Activated CD4-positive, alpha-beta T cell treated with anti-CD3 and anti-CD28 coated beads, Interleukin-2, amount 50 U/mL, for 16 hours (primary cell): Measurements from ENCODE around the gene CCDC88A.
"Not testable (repeated sequence)": the region's sequence is repeated elsewhere in the genome, so short reads cannot be mapped to it uniquely, and the experiment has no call there.

Source experiments
- DNase-seq: peaks from one replicate; pipeline ENCODE4 v3.0.0-alpha.2; 2020

CCDC88A gene

GRCh38 chr2:55419679-55420438, at the start of gene CCDC88A:
Gene CCDC88A, minus strand, starts transcription at chr2:55419856. Its CDS starts 777 bp downstream, at chr2:55419079.
- peak; percentile 88 for DNase-seq

GRCh38 chr2:55461679-55462078, 42.0 kb upstream of the CCDC88A start:
- no peak for DNase-seq

GRCh38 chr2:55460562-55460961, 40.9 kb upstream of the CCDC88A start:
- DNase-seq: no peak

GRCh38 chr2:55459714-55460274, 40.1 kb upstream of the CCDC88A start:
- no peak for DNase-seq

- no peak for DNase-seq
Measured at GRCh38 chr2:55459279-55459678, 39.6 kb upstream of the CCDC88A start.

GRCh38 chr2:55454121-55454520, 34.5 kb upstream of the CCDC88A start:
- no peak for DNase-seq

- no peak for DNase-seq
Measured at GRCh38 chr2:55452879-55453278, 33.2 kb upstream of the CCDC88A start.

- no peak for DNase-seq
Measured at GRCh38 chr2:55451699-55452098, 32.0 kb upstream of the CCDC88A start.

GRCh38 chr2:55450014-55450413, 30.4 kb upstream of the CCDC88A start:
- DNase-seq: not testable (repeated sequence)

GRCh38 chr2:55442045-55442760, 22.5 kb upstream of the CCDC88A start:
- DNase-seq: not testable (repeated sequence)

- DNase-seq: no peak
Measured at GRCh38 chr2:55441280-55441892, 21.7 kb upstream of the CCDC88A start.

- no peak for DNase-seq
Measured at GRCh38 chr2:55439101-55439397, 19.4 kb upstream of the CCDC88A start.

GRCh38 chr2:55438391-55439100, 18.9 kb upstream of the CCDC88A start:
- no peak for DNase-seq

GRCh38 chr2:55437515-55438390, 18.1 kb upstream of the CCDC88A start:
- no peak for DNase-seq

- DNase-seq: peak; percentile 53
Measured at GRCh38 chr2:55431982-55432627, 12.4 kb upstream of the CCDC88A start.

GRCh38 chr2:55430211-55430975, 10.7 kb upstream of the CCDC88A start:
- DNase-seq: no peak

GRCh38 chr2:55428258-55428657, 8.6 kb upstream of the CCDC88A start:
- no peak for DNase-seq

- DNase-seq: no peak
Measured at GRCh38 chr2:55425431-55425831, 5.8 kb upstream of the CCDC88A start.

- DNase-seq: no peak
Measured at GRCh38 chr2:55422876-55423665, 3.4 kb upstream of the CCDC88A start.

GRCh38 chr2:55421326-55421725, 1.7 kb upstream of the CCDC88A start:
- DNase-seq: no peak
